SU-DHL-6 (cell line): ENCODE data around the gene FOXF1.

Source experiments
- CTCF ChIP-seq: fragments of 200-600 bp; sonication (generic); IDR thresholded peaks from one replicate; pipeline ENCODE4 v1.5.1; 2017; ENCODE audit warnings: antibody characterized with exemption, mild to moderate bottlenecking, low read length, moderate library complexity; ENCODE audit not compliant: insufficient read depth, poor library complexity, severe bottlenecking
- EZH2phosphoT487 ChIP-seq: fragments of 200-600 bp; sonication (generic), shearing (Covaris generic); conservative IDR thresholded peaks from 2 replicates; pipeline ENCODE4 v1.6.1; 2018; ENCODE audit warnings: mild to moderate bottlenecking, antibody characterized with exemption, low read length, moderate library complexity, mixed read lengths

DNA sequence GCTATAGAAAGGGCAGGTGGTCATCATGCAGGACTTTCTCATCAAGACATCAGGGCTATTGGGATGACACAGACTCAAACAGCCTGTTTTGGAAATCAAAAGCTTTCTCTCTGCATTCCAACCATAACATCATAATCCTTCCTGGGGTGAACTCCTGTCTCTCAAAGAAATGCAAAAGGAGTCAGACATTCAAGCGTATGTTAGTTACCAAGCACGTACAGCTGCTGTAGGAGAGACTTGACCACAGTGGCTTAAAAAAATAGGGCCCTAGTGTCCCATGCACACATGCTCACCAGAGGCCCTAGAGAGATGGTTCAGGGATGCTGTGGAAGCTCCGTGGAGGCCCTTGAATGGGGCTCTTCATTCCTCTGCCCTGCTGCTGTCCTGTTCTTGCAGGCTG, 24.6 kb upstream of the FOXF1 start:
- TF ChIP-seq CTCF (no peak), EZH2phosphoT487 (no peak)
